HepG2 (cell line): ENCODE results near the gene CACNA1G. TPM values are rescaled to one million over a fixed set of nuclear protein-coding genes. Genes with fewer than 3 reads are reported as not detected.

Source experiments
- CHCHD3 ChIP-seq: sonication (generic); formaldehyde crosslinking; IDR thresholded peaks from 2 replicates; pipeline ENCODE4 v1.8.0; 2022; ENCODE audit warnings: mild to moderate bottlenecking, missing genetic modification reagents, moderate library complexity
- GATA4 ChIP-seq: sonication (generic); IDR thresholded peaks from 2 replicates; pipeline ENCODE4 v1.6.1; 2016; ENCODE audit warnings: antibody characterized with exemption, low read depth, borderline replicate concordance
- GLMP ChIP-seq: sonication (generic); formaldehyde crosslinking; IDR thresholded peaks from 2 replicates; pipeline ENCODE4 v1.9.0; 2021; ENCODE audit warnings: missing genetic modification reagents, mild to moderate bottlenecking, borderline replicate concordance
- NFE2 ChIP-seq: sonication (generic); formaldehyde crosslinking; IDR thresholded peaks from 2 replicates; pipeline ENCODE4 v1.4.0; 2020; ENCODE audit warnings: missing genetic modification reagents
- PAF1 ChIP-seq: IDR thresholded peaks from 2 replicates; pipeline ENCODE4 v1.6.1; 2016; ENCODE audit warnings: missing genetic modification reagents, missing compliant biosample characterization
- PBX2 ChIP-seq: IDR thresholded peaks from 2 replicates; pipeline ENCODE4 v1.6.1; 2016; ENCODE audit warnings: control low read depth
- PHF5A ChIP-seq: IDR thresholded peaks from one replicate; pipeline ENCODE4 v1.6.1; 2018; ENCODE audit warnings: low read depth, missing genetic modification reagents; ENCODE audit not compliant: unreplicated experiment
- PHF8 ChIP-seq: sonication (generic); formaldehyde crosslinking; IDR thresholded peaks from 2 replicates; pipeline ENCODE4 v1.5.0; 2020; ENCODE audit warnings: missing genetic modification reagents
- PITX1 ChIP-seq: sonication (generic); formaldehyde crosslinking; IDR thresholded peaks from 2 replicates; pipeline ENCODE4 v1.5.1; 2020; ENCODE audit warnings: mild to moderate bottlenecking, missing genetic modification reagents
- PRDM4 ChIP-seq: sonication (generic); formaldehyde crosslinking; IDR thresholded peaks from 2 replicates; pipeline ENCODE4 v1.9.0; 2021; ENCODE audit warnings: missing genetic modification reagents, borderline replicate concordance
- RBM39 ChIP-seq: fragments of 200-400 bp; formaldehyde crosslinking; IDR thresholded peaks from one replicate; pipeline ENCODE4 v1.6.1; 2018; ENCODE audit warnings: antibody characterized with exemption, mild to moderate bottlenecking, low read depth, low read length; ENCODE audit not compliant: poor library complexity, severe bottlenecking
- REL ChIP-seq: sonication (generic); formaldehyde crosslinking; conservative IDR thresholded peaks from 2 replicates; pipeline ENCODE4 v1.8.0; 2022; ENCODE audit warnings: mild to moderate bottlenecking, missing genetic modification reagents, moderate library complexity
- REPIN1 ChIP-seq: sonication (generic); formaldehyde crosslinking; IDR thresholded peaks from 2 replicates; pipeline ENCODE4 v1.8.0; 2022; ENCODE audit warnings: missing genetic modification reagents, low read depth, mild to moderate bottlenecking, borderline replicate concordance
- SP2 ChIP-seq: sonication (generic); formaldehyde crosslinking; IDR thresholded peaks from 2 replicates; pipeline ENCODE4 v1.5.1; 2020; ENCODE audit warnings: mild to moderate bottlenecking, missing genetic modification reagents
- TGIF2 ChIP-seq: IDR thresholded peaks from 2 replicates; pipeline ENCODE4 v1.6.1; 2016; ENCODE audit warnings: control low read depth, missing compliant biosample characterization
- THAP7 ChIP-seq: sonication (generic); formaldehyde crosslinking; IDR thresholded peaks from 2 replicates; pipeline ENCODE4 v1.8.1; 2023; ENCODE audit warnings: mild to moderate bottlenecking, missing genetic modification reagents
- YEATS2 ChIP-seq: sonication (generic); formaldehyde crosslinking; IDR thresholded peaks from 2 replicates; pipeline ENCODE4 v1.4.0; 2020; ENCODE audit warnings: missing genetic modification reagents, borderline replicate concordance
- ZFP37 ChIP-seq: sonication (generic); formaldehyde crosslinking; IDR thresholded peaks from 2 replicates; pipeline ENCODE4 v1.4.0; 2020; ENCODE audit warnings: missing genetic modification reagents, borderline replicate concordance
- ZNF263 ChIP-seq: sonication (generic); formaldehyde crosslinking; IDR thresholded peaks from 2 replicates; pipeline ENCODE4 v1.4.0; 2020; ENCODE audit warnings: missing genetic modification reagents
- ZNF556 ChIP-seq: sonication (generic); formaldehyde crosslinking; IDR thresholded peaks from 2 replicates; pipeline ENCODE4 v1.4.0; 2020; ENCODE audit warnings: mild to moderate bottlenecking, missing genetic modification reagents, borderline replicate concordance
- ZNF574 ChIP-seq: sonication (generic); formaldehyde crosslinking; IDR thresholded peaks from 2 replicates; pipeline ENCODE4 v1.4.0; 2020; ENCODE audit warnings: missing genetic modification reagents
- polyA plus RNA-seq, 8 experiments: library from polyadenylated mRNA; depleted of rRNA in 3 of 8; stranded (reverse) in 7 of 8; unstranded in 1 of 8; fragments of >200 nt; fragmentation: Illumina TruSeq in 4 of 8; extraction: Trizol in 4 of 8; gene quantifications; 2 replicates each; pipeline versions ENCODE4 v1.2.1 to v1.2.3, GENCODE V29; 2011 to 2016; ENCODE audit warnings: low read depth in 4 of 8, missing spikeins in 1 of 8, mixed read lengths in 1 of 8; ENCODE audit not compliant: insufficient read depth in 1 of 8
- total RNA-seq, 5 experiments: library from RNA; depleted of rRNA; stranded (reverse); fragments of >200 nt; fragmentation: Illumina TruSeq; extraction: Trizol; gene quantifications; 2 replicates each; pipeline ENCODE4 v1.2.3, GENCODE V29; 2016; ENCODE audit warnings: low read depth in 1 of 5

CACNA1G gene
- total and polyA plus RNA-seq, 2 of the 13 experiments (the other 11 are each of a cell fraction or from before 2014, with no cell fraction given), result 0.02 TPM; not detected in 1

GRCh38 chr17:50517504-50518383 is 42.8 kb upstream of the CACNA1G start (continued):
- no peak for TF ChIP-seq PRDM4
- TF ChIP-seq TGIF2 (CRISPR knock-in tag), result peak; percentile 63; the same call in 1 of the 2 replicates
- no peak for TF ChIP-seq SP2
- TF ChIP-seq PAF1, result no peak
- TF ChIP-seq NFE2 (CRISPR knock-in tag), result no peak
- no peak for TF ChIP-seq ZFP37
- peak; percentile 33; the same call in 1 of the 2 replicates for TF ChIP-seq GATA4
- no peak for TF ChIP-seq REPIN1
- TF ChIP-seq REL (CRISPR knock-in tag), result no peak
- TF ChIP-seq ZNF263, result no peak
- TF ChIP-seq CHCHD3, result no peak
- TF ChIP-seq YEATS2 (CRISPR knock-in tag), result peak; percentile 44; the same call in 1 of the 2 replicates
- TF ChIP-seq PHF8 (CRISPR knock-in tag), result peak; percentile 21; the same call in 1 of the 2 replicates
- TF ChIP-seq PHF5A, result no peak
- no peak for TF ChIP-seq RBM39
- TF ChIP-seq THAP7, result no peak
- no peak for TF ChIP-seq GLMP
- TF ChIP-seq ZNF574 (CRISPR knock-in tag), result no peak; the same call in 1 of the 2 replicates
- no peak for TF ChIP-seq PBX2 (CRISPR knock-in tag)
- no peak for TF ChIP-seq PITX1 (CRISPR knock-in tag)
- TF ChIP-seq ZNF556, result no peak
